Fibroblast of villous mesenchyme (primary cell): ENCODE data around the gene ZMIZ2. TPM values are rescaled to one million over a fixed set of nuclear protein-coding genes. Genes with fewer than 3 reads are reported as not detected.

ENCODE experiments used
- DNase-seq: peaks from one replicate; pipeline ENCODE4 v3.0.0-alpha.2; 2010; ENCODE audit warnings: low read depth
- H3K4me3 ChIP-seq: 2 replicates; pipeline ENCODE4 v1.5.1; 2011; ENCODE audit warnings: low read depth, mild to moderate bottlenecking, low read length
- CTCF ChIP-seq: IDR thresholded peaks from 2 replicates; pipeline ENCODE4 v1.5.1; 2012; ENCODE audit warnings: low read depth, mild to moderate bottlenecking, low read length; ENCODE audit not compliant: insufficient read depth
- total RNA-seq: library from RNA; depleted of rRNA; stranded (reverse); fragments of >200 nt; gene quantifications from 2 replicates; pipeline ENCODE4 v1.2.3, GENCODE V29; 2012

ZMIZ2 gene
- total RNA-seq, 1 donor: 10.8 TPM

- H3K4me3 ChIP-seq: no peak overlapping the region
- TF ChIP-seq CTCF: no peak
- no peak for DNase-seq
Measured at GRCh38 chr7:44805950-44806349, 57.3 kb downstream of the ZMIZ2 start.

- no peak for DNase-seq
- H3K4me3 ChIP-seq: no peak overlapping the region
- TF ChIP-seq CTCF: no peak
Measured at GRCh38 chr7:44808914-44809393, 60.3 kb downstream of the ZMIZ2 start.

- DNase-seq: no peak
- H3K4me3 ChIP-seq: no peak overlapping the region
- TF ChIP-seq CTCF: no peak
Measured at GRCh38 chr7:44811093-44811492, 62.4 kb downstream of the ZMIZ2 start.

- H3K4me3 ChIP-seq: no peak overlapping the region
- no peak for TF ChIP-seq CTCF
- no peak for DNase-seq
Measured at GRCh38 chr7:44811571-44811970, 62.9 kb downstream of the ZMIZ2 start.

GRCh38 chr7:44814919-44815318 is 66.3 kb downstream of the ZMIZ2 start:
- H3K4me3 ChIP-seq: no peak overlapping the region
- TF ChIP-seq CTCF: no peak
- peak; percentile 19 for DNase-seq

GRCh38 chr7:44819292-44819691 is 70.6 kb downstream of the ZMIZ2 start:
- DNase-seq: no peak
- no peak for TF ChIP-seq CTCF
- no peak overlapping the region for H3K4me3 ChIP-seq

Other genes with a start within 250 kb of the ZMIZ2 start
- not detected in 2 replicates for gene NPC1L1, start 207.5 kb upstream of the ZMIZ2 start, total RNA-seq
- 44.8 and 57.0 TPM in 2 replicates for gene DDX56, start 174.9 kb upstream of the ZMIZ2 start, total RNA-seq
- gene TMED4, start 166.6 kb upstream of the ZMIZ2 start, total RNA-seq: 54.4 and 84.2 TPM in 2 replicates
- gene OGDH, start 142.2 kb upstream of the ZMIZ2 start, total RNA-seq: 75.7 and 99.7 TPM in 2 replicates
- 2,028 and 2,422 TPM in 2 replicates for gene PPIA, start 47.8 kb downstream of the ZMIZ2 start, total RNA-seq
- gene H2AZ2, start 99.2 kb downstream of the ZMIZ2 start, total RNA-seq: 111 and 118 TPM in 2 replicates
- 24.5 and 29.8 TPM in 2 replicates for gene PURB, start 136.7 kb downstream of the ZMIZ2 start, total RNA-seq
- under 0.01 TPM in 2 replicates for gene MYO1G, start 230.2 kb downstream of the ZMIZ2 start, total RNA-seq